ENCODE results near the gene PCSK4. TPM values are rescaled to one million over a fixed set of nuclear protein-coding genes. Genes with fewer than 3 reads are reported as not detected.

Gene PCSK4
- total and polyA plus RNA-seq, 2 of the 13 experiments (the other 11 are each of a cell fraction or from before 2014, with no cell fraction given) = 2.0 to 2.7 TPM

- TF ChIP-seq HMGXB3 (CRISPR knock-in tag; IDR thresholded peaks at IDR 0.05; ENCODE audit: borderline replicate concordance) (no peak), ZNF143 (CRISPR knock-in tag; IDR thresholded peaks at IDR 0.05) (peak; percentile 72), ZNF281 (CRISPR knock-in tag; IDR thresholded peaks at IDR 0.05; ENCODE audit: borderline replicate concordance) (no peak), ZNF335 (CRISPR knock-in tag; IDR thresholded peaks at IDR 0.05) (no peak), PAX8 (CRISPR knock-in tag; IDR thresholded peaks at IDR 0.05; ENCODE audit: borderline replicate concordance) (no peak), MTF1 (CRISPR knock-in tag; IDR thresholded peaks at IDR 0.05) (no peak), MEIS1 (CRISPR knock-in tag; IDR thresholded peaks at IDR 0.05; ENCODE audit: borderline replicate concordance) (no peak), UBTF (CRISPR knock-in tag; IDR thresholded peaks at IDR 0.05) (peak; percentile 51; the same call in 1 of the 2 replicates), ZNF687 (CRISPR knock-in tag; IDR thresholded peaks at IDR 0.05) (peak; percentile 86), ZNF292 (CRISPR knock-in tag; IDR thresholded peaks at IDR 0.05; ENCODE audit: borderline replicate concordance, low read depth) (0 out of 2 replicates have a peak, but pooled peaks have one; percentile 31), POLR2A (IDR thresholded peaks at IDR 0.05; ENCODE audit: insufficient read depth in 1 of 2, low read depth in 2 of 2, low read length in 2 of 2) (peak in 1 of 2 experiments; percentile 42; a peak in 2 of 4 replicates), SP4 (CRISPR knock-in tag; IDR thresholded peaks at IDR 0.05) (0 out of 2 replicates have a peak, but pooled peaks have one; percentile 8), LCORL (IDR thresholded peaks at IDR 0.05) (no peak), LCORL (CRISPR knock-in tag; IDR thresholded peaks at IDR 0.05) (no peak; the same call in 1 of the 2 replicates), NFE2L2 (IDR thresholded peaks at IDR 0.05; ENCODE audit: low read length) (no peak), MXD4 (CRISPR knock-in tag; IDR thresholded peaks at IDR 0.05) (no peak), ATRX (CRISPR knock-in tag; IDR thresholded peaks at IDR 0.05; ENCODE audit: borderline replicate concordance) (no peak)
These were observed 2.4 kb upstream of the PCSK4 start (continued) for GRCh38 chr19:1492474-1493006.

All from HepG2 (cell line).